Erythroblast (primary cell): ENCODE data around the gene SLC12A5.
"Not testable (repeated sequence)": the region's sequence is repeated elsewhere in the genome, so short reads cannot be mapped to it uniquely, and the experiment has no call there.

Experiments used
- DNase-seq, 2 experiments: peaks; one replicate each; lab custom pipeline; 2025; lab: John Stamatoyannopoulos, UW
- GATA1 ChIP-seq: IDR thresholded peaks from 2 replicates; pipeline ENCODE4 v1.6.1; 2011; ENCODE audit warnings: low read depth, mild to moderate bottlenecking, control low read depth, low read length, moderate library complexity
- POLR2A ChIP-seq: IDR thresholded peaks from 2 replicates; pipeline ENCODE4 v1.6.1; 2011; ENCODE audit warnings: mild to moderate bottlenecking, low read length

SLC12A5 gene

DNA sequence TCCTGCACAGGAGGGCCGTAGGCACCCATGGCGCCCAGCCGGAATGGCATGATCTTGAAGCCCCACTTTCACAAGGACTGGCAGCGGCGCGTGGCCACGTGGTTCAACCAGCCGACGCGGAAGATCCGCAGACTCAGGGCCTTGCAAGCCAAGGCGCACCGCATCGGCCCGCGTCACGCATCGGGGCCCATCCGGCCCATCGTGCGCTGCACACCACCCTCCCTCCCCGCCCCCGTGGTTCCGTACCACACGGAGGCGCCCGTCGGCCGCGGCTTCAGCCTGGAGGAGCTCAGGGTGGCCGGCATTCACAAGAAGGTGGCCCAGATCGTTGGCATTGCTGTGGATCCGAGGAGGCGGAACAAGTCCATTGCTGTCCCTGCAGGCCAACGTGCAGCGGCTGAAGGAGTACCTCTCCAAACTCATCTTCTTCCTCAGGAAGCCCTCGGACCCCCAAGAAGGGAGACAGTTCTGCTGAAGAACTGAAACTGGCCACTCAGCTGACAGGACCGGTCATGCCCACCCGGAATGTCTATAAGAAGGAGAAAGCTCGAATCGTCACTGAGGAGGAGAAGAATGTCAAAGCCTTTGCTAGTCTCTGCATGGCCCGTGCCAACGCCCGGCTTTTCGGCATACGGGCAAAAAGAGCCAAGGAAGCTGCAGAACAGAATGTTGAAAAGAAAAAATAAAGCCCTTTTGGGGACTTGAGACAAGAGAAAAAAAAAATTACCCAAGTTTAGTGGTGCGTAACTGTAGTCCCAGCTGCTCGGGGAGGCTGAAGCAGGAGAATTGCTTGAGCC lies 70.7 kb downstream of the SLC12A5 start:
- TF ChIP-seq POLR2A, result no peak
- TF ChIP-seq GATA1, result no peak
- peak in 1 of 2 experiments; percentile 14 for DNase-seq

DNA sequence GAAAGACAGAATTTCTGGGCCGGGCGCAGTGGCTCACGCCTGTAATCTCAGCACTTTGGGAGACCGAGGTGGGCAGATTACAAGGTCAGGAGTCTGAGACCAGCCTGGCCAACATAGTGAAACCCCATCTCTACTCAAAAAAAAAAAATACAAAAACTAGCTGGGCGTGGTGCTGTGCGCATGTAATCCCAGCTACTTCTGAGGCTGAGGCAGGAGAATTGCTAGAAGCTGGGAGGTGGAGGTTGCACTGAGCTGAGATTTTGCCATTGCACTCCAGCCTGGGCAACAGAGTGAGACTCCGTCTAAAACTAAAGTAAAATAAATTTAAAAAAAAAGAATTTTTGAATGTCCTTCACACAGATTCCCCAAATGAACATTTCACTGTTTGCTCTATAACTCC lies 71.4 kb downstream of the SLC12A5 start:
- not testable (repeated sequence) for DNase-seq

DNA sequence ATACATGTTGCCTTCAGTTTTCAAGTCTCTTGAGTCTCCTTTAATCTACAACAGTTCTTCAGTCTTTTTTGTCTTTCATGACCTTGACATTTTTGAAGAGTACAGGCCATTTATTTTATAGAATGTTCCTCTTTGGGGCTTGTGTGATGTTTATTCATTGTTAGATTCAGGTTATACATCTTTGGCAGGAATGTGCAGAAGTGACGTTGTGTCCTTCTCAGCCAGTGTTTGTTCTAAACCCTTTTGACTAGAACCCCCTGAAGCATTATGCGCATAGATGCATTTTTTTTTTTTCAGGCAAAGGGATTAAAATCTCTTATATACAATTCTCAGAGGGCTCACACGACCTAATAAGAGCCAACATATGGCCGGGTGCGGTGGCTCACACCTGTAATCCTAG lies 72.0 kb downstream of the SLC12A5 start:
- no peak for DNase-seq
- TF ChIP-seq POLR2A (no peak), GATA1 (no peak)

DNA sequence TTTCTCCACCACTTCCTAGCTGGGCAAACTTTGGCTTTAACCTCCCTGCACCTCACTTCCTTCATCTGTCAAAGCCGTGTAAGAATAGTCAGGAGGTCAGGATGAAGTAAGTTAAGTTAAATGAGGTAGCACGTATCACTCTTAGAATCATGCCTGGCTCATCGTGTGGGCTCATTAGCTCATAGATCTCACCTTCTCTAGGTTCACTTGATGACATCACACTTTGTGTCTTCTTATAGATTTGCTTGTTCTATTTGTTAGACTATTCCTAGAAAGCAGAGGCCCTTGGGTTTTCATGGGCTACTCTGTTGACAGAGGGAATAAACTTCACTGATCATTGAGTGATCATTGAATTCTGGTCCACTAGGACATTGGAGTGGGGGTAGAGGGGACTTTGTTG lies 72.9 kb downstream of the SLC12A5 start:
- TF ChIP-seq POLR2A, result no peak
- TF ChIP-seq GATA1, result no peak
- DNase-seq, result no peak

DNA sequence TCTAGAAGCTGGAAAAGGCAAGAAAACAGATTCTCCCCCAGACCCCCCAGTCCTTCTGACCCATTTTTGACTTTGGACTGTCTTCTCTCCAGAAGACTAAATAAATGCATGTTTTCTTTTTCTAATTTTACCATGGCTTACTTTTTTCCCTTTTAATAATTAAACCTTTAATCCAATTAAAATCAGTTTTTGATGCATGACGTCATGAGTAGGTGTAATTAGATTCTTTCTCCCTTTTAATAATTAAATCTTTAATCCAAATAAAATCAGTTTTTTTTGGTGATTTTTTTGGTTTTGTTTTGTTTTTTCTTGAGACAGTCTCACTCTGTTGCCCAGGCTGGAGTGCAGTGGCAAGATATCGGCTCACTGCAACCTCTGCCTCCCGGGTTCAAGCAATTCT lies 73.9 kb downstream of the SLC12A5 start:
- TF ChIP-seq GATA1 (no peak), POLR2A (no peak)
- DNase-seq, result no peak

DNA sequence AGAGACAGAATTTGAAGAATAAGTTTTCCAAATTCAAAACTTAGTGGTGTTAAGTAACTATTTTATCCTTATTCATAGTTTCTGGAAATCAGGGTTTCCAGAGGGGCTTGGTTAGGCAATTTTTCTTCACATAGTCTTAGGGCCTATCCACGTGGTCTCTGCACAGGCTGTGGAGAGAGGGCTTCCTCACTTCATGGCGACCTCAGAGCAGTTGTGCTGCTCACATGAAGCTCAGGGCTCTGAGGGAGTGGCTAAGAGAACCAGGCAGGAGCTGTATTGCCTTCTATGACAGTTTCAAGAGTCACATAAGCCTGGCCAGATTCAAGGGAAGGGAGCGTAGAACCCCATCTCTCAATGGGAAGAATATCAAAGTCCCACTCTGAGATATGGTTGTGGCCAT lies 75.2 kb downstream of the SLC12A5 start:
- no peak for TF ChIP-seq POLR2A
- no peak for TF ChIP-seq GATA1
- no peak for DNase-seq

DNA sequence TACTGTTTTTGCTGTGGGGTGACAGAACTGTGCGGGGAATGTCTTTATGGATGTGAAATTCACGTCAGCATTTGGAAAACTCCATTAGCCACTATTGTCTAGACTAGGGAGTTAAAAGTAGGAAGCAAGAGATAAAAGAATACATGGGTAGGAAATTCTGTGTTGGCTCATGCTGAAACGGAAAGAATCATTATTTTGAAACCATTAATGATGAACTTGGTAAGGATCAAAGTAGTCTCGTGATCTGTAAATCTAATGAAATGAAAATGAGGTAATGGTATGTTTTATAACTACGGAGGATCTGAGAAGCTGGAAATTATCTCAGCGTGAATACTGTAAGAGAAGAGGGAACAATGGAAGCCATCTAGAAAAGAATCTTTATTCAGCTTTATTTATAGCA lies 78.0 kb downstream of the SLC12A5 start:
- TF ChIP-seq POLR2A (no peak), GATA1 (no peak)

DNA sequence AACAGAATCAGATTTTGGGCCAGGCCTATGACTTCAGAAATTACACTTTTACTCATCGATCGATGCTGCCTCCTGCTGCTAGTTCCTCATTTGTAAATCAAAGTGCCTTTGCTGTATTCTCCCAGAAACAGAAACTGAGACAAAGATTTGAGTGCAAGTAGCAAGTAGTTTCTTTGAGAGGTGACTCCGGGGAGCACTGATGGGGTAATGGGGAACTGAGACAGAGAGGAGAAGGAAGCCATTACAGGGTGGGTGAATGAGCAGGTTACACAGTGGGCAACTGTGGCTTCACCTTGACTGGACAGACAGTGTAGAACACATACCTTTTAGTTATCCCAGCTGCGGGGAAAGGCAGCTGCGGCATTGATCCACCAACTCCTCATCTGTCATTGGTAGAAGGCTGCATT lies 79.4 kb downstream of the SLC12A5 start:
- TF ChIP-seq POLR2A (no peak), GATA1 (no peak)
- DNase-seq, result no peak

More for the DNA sequence above, 78.0 kb downstream of the SLC12A5 start:
- DNase-seq, result no peak

DNA sequence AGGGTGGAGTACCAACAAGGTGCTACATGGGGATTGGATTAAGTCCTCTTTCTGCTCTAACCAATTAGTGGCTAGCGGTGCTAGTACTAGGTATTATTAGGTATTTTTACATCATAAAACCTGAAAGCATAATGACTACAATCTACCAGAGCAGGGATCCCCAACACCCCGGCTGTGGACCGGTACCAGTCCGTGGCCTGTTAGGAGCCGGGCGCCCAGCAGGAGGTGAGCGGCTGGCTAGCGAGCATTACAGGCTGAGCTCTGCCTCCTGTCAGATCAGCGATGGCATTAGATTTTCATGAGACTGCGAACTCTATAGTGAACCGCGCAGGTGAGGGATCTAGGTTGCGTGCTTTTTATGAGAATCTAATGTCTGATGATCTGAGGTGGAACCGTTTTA lies 80.0 kb downstream of the SLC12A5 start:
- TF ChIP-seq POLR2A (no peak), GATA1 (no peak)
- DNase-seq, result no peak
